Activated gamma-delta T cell treated with Interleukin-2 at 50 U/mL for 16 hours (primary cell): ENCODE measurements around the gene CFC1B.
"Not testable (repeated sequence)": the region's sequence is repeated elsewhere in the genome, so short reads cannot be mapped to it uniquely, and the experiment has no call there.

Experiments
- DNase-seq: peaks from one replicate; pipeline ENCODE4 v3.0.0-alpha.2; 2020

The CFC1B gene

GRCh38 chr2:130571929-130572328 is 50.9 kb downstream of the CFC1B start:
- not testable (repeated sequence) for DNase-seq

DNA sequence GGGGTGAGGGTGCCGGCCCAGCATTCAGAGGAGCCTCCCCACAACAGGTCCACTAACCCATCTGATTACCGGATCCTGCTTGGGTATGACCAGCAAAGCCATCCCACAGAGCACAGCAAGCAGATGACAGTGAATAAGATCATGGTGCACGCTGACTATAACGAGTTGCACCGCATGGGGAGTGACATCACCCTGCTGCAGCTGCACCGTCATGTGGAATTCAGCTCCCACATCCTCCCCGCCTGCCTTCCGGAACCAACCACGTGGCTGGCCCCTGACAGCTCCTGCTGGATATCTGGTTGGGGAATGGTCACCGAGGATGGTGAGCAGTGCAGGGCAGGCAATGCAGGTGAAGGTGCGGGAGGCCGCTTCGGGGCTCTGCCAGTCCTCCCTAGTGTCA is 53.2 kb downstream of the CFC1B start:
- DNase-seq, result not testable (repeated sequence)

GRCh38 chr2:130576209-130576784 is 55.3 kb downstream of the CFC1B start:
- not testable (repeated sequence) for DNase-seq

DNA sequence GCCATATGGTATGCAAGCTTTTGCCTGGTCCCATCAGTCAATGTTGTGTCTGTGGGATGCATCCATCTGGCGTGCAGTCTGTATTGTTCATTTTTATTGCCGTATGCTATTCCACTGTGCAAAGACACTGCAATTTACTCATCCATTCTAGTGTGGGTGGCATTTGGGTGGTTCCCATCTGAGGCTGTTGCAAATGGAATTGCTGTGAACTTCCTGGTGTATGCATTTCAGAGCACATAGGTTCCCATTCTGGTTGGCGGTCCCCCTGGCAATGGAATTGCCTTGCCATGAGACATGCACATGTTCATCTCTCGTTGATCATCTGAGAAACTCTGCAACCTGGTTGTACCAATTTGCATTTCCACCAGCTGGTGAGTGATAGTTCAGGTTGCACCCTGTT is 56.5 kb downstream of the CFC1B start:
- DNase-seq, result not testable (repeated sequence)
